ENCODE results near the gene TMEM14A.

Gene TMEM14A

DNA sequence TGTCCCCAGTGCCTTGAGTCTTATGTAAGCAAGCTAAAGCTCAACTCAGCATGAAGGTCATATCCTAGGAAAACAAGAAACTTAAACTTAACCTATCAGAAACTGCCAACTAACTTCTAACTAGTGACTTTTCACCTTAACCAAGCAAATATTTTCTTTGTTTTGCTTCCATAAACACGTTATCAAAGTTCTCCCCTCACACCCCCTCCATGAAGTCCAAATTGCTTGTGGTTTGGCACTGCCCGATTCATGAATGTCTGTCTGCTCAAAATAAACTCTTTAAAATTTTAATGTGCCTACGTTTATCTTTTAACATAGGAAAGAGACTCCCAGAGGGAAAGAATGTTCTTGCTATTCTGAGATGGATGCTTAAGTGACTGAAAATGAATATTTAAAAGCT, 57.5 kb downstream of the TMEM14A start:
- no peak overlapping the region for H3K27ac ChIP-seq (ENCODE audit: low read depth, low read length, poor library complexity, severe bottlenecking)
- no peak overlapping the region for H3K4me3 ChIP-seq (ENCODE audit: low read depth, low read length, poor library complexity, severe bottlenecking)
- no peak overlapping the region for H3K9ac ChIP-seq (ENCODE audit: low read length)
- TF ChIP-seq EZH2 (IDR thresholded peaks at IDR 0.05; ENCODE audit: borderline replicate concordance, low read length) = no peak
- TF ChIP-seq, protein P1, sequence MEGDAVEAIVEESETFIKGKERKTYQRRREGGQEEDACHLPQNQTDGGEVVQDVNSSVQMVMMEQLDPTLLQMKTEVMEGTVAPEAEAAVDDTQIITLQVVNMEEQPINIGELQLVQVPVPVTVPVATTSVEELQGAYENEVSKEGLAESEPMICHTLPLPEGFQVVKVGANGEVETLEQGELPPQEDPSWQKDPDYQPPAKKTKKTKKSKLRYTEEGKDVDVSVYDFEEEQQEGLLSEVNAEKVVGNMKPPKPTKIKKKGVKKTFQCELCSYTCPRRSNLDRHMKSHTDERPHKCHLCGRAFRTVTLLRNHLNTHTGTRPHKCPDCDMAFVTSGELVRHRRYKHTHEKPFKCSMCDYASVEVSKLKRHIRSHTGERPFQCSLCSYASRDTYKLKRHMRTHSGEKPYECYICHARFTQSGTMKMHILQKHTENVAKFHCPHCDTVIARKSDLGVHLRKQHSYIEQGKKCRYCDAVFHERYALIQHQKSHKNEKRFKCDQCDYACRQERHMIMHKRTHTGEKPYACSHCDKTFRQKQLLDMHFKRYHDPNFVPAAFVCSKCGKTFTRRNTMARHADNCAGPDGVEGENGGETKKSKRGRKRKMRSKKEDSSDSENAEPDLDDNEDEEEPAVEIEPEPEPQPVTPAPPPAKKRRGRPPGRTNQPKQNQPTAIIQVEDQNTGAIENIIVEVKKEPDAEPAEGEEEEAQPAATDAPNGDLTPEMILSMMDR (IDR thresholded peaks at IDR 0.05; ENCODE audit: low read length) = no peak
- H3K27me3 ChIP-seq (ENCODE audit: insufficient read depth, low read length) = no peaks in the 10 kb centered on the region
- peaks cover 32% of the 10 kb centered on the region for H3K4me1 ChIP-seq (ENCODE audit: insufficient read depth, low read length, severe bottlenecking)
- no peaks in the 10 kb centered on the region for H3K9me3 ChIP-seq (ENCODE audit: low read length)
- no peaks in the 10 kb centered on the region for H3K36me3 ChIP-seq (ENCODE audit: insufficient read depth, low read length)
- H3K79me2 ChIP-seq (ENCODE audit: insufficient read depth, low read length) = no peaks in the 10 kb centered on the region
- H3K4me2 ChIP-seq (ENCODE audit: low read length) = no peak overlapping the region
- no peaks in the 10 kb centered on the region for H4K20me1 ChIP-seq (ENCODE audit: insufficient read depth, low read length)
- H3K9me2 ChIP-seq (ENCODE audit: low read depth, low read length) = no peaks in the 10 kb centered on the region
- no peaks in the 10 kb centered on the region for H3F3A ChIP-seq (ENCODE audit: insufficient read depth, low read length)
- no peak overlapping the region for H2AFZ ChIP-seq (ENCODE audit: low read length)

DNA sequence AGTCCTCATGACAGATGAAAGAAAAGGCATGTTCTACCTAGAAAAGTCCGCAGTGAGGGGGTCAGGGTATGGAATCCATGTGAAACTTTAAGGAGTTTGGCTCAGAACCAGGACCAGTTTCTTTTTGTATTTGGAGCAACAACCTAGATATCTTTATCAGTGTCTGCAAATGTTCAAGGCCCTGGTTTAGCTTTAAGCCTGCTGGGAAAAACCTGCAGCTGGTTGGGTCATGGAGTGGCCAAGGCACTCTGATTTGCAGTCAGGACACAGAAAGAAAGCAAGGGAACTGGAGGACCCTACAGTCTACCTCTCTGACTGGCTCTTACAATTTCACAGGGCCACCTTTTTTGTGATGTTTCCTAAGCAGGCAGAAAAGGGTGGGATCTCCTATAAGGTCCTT, 58.7 kb downstream of the TMEM14A start:
- Histone ChIP-seq H4K20me1 (ENCODE audit: insufficient read depth, low read length) (no peaks in the 10 kb centered on the region), H3F3A (ENCODE audit: insufficient read depth, low read length) (no peaks in the 10 kb centered on the region), H3K27ac (ENCODE audit: low read depth, low read length, poor library complexity, severe bottlenecking) (no peak overlapping the region), H3K27me3 (ENCODE audit: insufficient read depth, low read length) (no peaks in the 10 kb centered on the region), H3K4me3 (ENCODE audit: low read depth, low read length, poor library complexity, severe bottlenecking) (no peak overlapping the region), H3K79me2 (ENCODE audit: insufficient read depth, low read length) (no peaks in the 10 kb centered on the region), H3K36me3 (ENCODE audit: insufficient read depth, low read length) (no peaks in the 10 kb centered on the region), H3K9ac (ENCODE audit: low read length) (no peak overlapping the region), H3K9me2 (ENCODE audit: low read depth, low read length) (no peaks in the 10 kb centered on the region), H3K4me2 (ENCODE audit: low read length) (no peak overlapping the region), H3K4me1 (ENCODE audit: insufficient read depth, low read length, severe bottlenecking) (peaks cover 30% of the 10 kb centered on the region), H2AFZ (ENCODE audit: low read length) (no peak overlapping the region), H3K9me3 (ENCODE audit: low read length) (no peaks in the 10 kb centered on the region)
- TF ChIP-seq, protein P1 (IDR thresholded peaks at IDR 0.05; ENCODE audit: low read length) = no peak
- TF ChIP-seq EZH2 (IDR thresholded peaks at IDR 0.05; ENCODE audit: borderline replicate concordance, low read length) = no peak

DNA sequence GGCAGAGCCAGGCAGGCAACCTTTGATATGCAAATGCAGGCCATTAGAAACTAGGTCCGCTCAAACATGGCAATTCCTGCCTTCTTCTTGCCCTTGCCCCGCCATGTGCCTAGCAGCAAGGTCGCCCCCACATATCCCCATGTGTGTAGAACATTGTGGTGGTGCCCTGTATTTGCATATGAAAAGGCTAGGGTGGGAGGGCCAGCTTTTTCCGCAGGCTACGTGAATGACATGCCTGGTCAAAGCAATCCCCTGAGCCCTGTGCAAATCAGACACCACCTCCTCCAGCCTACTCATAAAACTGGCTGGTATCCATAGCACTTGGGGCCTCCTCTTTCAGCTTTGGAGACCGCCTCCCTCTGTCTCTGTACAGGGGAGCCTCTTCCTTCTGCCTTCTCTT, 60.8 kb downstream of the TMEM14A start:
- no peak for TF ChIP-seq EZH2 (IDR thresholded peaks at IDR 0.05; ENCODE audit: borderline replicate concordance, low read length)
- TF ChIP-seq, protein P1 (IDR thresholded peaks at IDR 0.05; ENCODE audit: low read length) = no peak
- H3K9me3 ChIP-seq (ENCODE audit: low read length) = no peaks in the 10 kb centered on the region
- H4K20me1 ChIP-seq (ENCODE audit: insufficient read depth, low read length) = no peaks in the 10 kb centered on the region
- no peak overlapping the region for H3K4me3 ChIP-seq (ENCODE audit: low read depth, low read length, poor library complexity, severe bottlenecking)
- H3K9me2 ChIP-seq (ENCODE audit: low read depth, low read length) = no peaks in the 10 kb centered on the region
- H3K4me1 ChIP-seq (ENCODE audit: insufficient read depth, low read length, severe bottlenecking) = peaks cover 20% of the 10 kb centered on the region
- no peaks in the 10 kb centered on the region for H3K36me3 ChIP-seq (ENCODE audit: insufficient read depth, low read length)
- H3K79me2 ChIP-seq (ENCODE audit: insufficient read depth, low read length) = no peaks in the 10 kb centered on the region
- no peaks in the 10 kb centered on the region for H3K27me3 ChIP-seq (ENCODE audit: insufficient read depth, low read length)
- peak overlapping the region; percentile 39; the same call in 1 of the 2 replicates for H3K4me2 ChIP-seq (ENCODE audit: low read length)
- H2AFZ ChIP-seq (ENCODE audit: low read length) = no peak overlapping the region
- H3F3A ChIP-seq (ENCODE audit: insufficient read depth, low read length) = no peaks in the 10 kb centered on the region
- H3K9ac ChIP-seq (ENCODE audit: low read length) = no peak overlapping the region
- H3K27ac ChIP-seq (ENCODE audit: low read depth, low read length, poor library complexity, severe bottlenecking) = no peak overlapping the region
